Muscle of leg (tissue), 11 donors: ENCODE measurements around the gene OOSP3. TPM values are rescaled to one million over a fixed set of nuclear protein-coding genes. Genes with fewer than 3 reads are reported as not detected.
"Not testable (repeated sequence)": the region's sequence is repeated elsewhere in the genome, so short reads cannot be mapped to it uniquely, and the experiment has no call there.

Experiments
- DNase-seq: peaks from one replicate; pipeline ENCODE4 v3.0.0; 2013
- H3K27ac ChIP-seq: one replicate; pipeline ENCODE4 v1.5.1; 2013; ENCODE audit warnings: mild to moderate bottlenecking, low read length, control low read depth
- H3K27me3 ChIP-seq: one replicate; pipeline ENCODE4 v1.6.1; 2013; ENCODE audit warnings: low read length; ENCODE audit not compliant: control insufficient read depth, insufficient read depth
- H3K36me3 ChIP-seq: one replicate; pipeline ENCODE4 v1.6.1; 2013; ENCODE audit warnings: low read length; ENCODE audit not compliant: control insufficient read depth, insufficient read depth
- H3K4me1 ChIP-seq: one replicate; pipeline ENCODE4 v1.6.1; 2013; ENCODE audit warnings: low read length; ENCODE audit not compliant: control insufficient read depth, insufficient read depth
- H3K4me3 ChIP-seq: one replicate; pipeline ENCODE4 v1.5.1; 2013; ENCODE audit warnings: low read length, control low read depth
- H3K9me3 ChIP-seq: replicated peaks from 2 replicates; pipeline ENCODE4 v1.6.1; 2013; ENCODE audit warnings: low read depth, low read length; ENCODE audit not compliant: control insufficient read depth
- WGBS: methylation state at CpG from one replicate; pipeline ENCODE4 v1.1.5; 2013; ENCODE audit warnings: missing lambda C conversion rate; ENCODE audit not compliant: insufficient coverage; 5-methylcytosine and 5-hydroxymethylcytosine counted together
- polyA plus RNA-seq, 8 donors: library from polyadenylated mRNA; unstranded; fragments of 120-200 nt; gene quantifications; one replicate each; pipeline versions ENCODE4 v1.2.1 to v1.2.3, GENCODE V29; 2013; ENCODE audit warnings: inconsistent platforms in 1 of 8, low replicate concordance in 1 of 8; ENCODE audit not compliant: insufficient read length in 8 of 8, insufficient read depth in 1 of 8
- total RNA-seq: library from RNA; stranded (reverse); fragments of 120-200 nt; gene quantifications from one replicate; pipeline ENCODE4 v1.2.4, GENCODE V29; 2013

The OOSP3 gene
- total and polyA plus RNA-seq, 9 donors = not detected

- H3K27me3 ChIP-seq = no peaks in the 10 kb centered on the region
- H3K9me3 ChIP-seq = no peaks in the 10 kb centered on the region
- H3K4me1 ChIP-seq = no peaks in the 10 kb centered on the region
- H3K4me3 ChIP-seq = no peak overlapping the region
- no peak overlapping the region for H3K27ac ChIP-seq
- 92% methylated on average over 5 of the region's 7 CpGs for WGBS
- no peaks in the 10 kb centered on the region for H3K36me3 ChIP-seq
- DNase-seq = no peak
These were observed 20.1 kb downstream of the OOSP3 start for GRCh38 chr11:59898650-59899049.

- WGBS = 35% methylated on average over 5 of the region's 11 CpGs
- DNase-seq = no peak
- Histone ChIP-seq H3K9me3 (no peaks in the 10 kb centered on the region), H3K27ac (no peak overlapping the region), H3K27me3 (no peaks in the 10 kb centered on the region), H3K4me1 (no peaks in the 10 kb centered on the region), H3K4me3 (no peak overlapping the region), H3K36me3 (no peaks in the 10 kb centered on the region)
These were observed 20.9 kb downstream of the OOSP3 start for GRCh38 chr11:59899532-59899931.

GRCh38 chr11:59900366-59901126 lies 22.0 kb downstream of the OOSP3 start:
- Histone ChIP-seq H3K4me1 (no peaks in the 10 kb centered on the region), H3K27me3 (no peaks in the 10 kb centered on the region), H3K27ac (no peak overlapping the region), H3K4me3 (no peak overlapping the region), H3K9me3 (no peaks in the 10 kb centered on the region), H3K36me3 (no peaks in the 10 kb centered on the region)
- no CpG with 5 or more reads among the region's 6 CpGs for WGBS
- DNase-seq = no peak

- no peaks in the 10 kb centered on the region for H3K9me3 ChIP-seq
- peak; percentile 43 for DNase-seq
- H3K27ac ChIP-seq = peak overlapping the region; percentile 47
- H3K27me3 ChIP-seq = no peaks in the 10 kb centered on the region
- WGBS = no CpG with 5 or more reads among the region's 1 CpG
- no peaks in the 10 kb centered on the region for H3K4me1 ChIP-seq
- no peak overlapping the region for H3K4me3 ChIP-seq
- no peaks in the 10 kb centered on the region for H3K36me3 ChIP-seq
These were observed 22.7 kb downstream of the OOSP3 start for GRCh38 chr11:59901306-59901705.

GRCh38 chr11:59903569-59903968 lies 25.0 kb downstream of the OOSP3 start:
- H3K9me3 ChIP-seq, DNase-seq, H3K36me3 ChIP-seq, H3K27ac ChIP-seq, H3K4me1 ChIP-seq, H3K27me3 ChIP-seq, H3K4me3 ChIP-seq: not testable (repeated sequence)
- no CpG with 5 or more reads among the region's 2 CpGs for WGBS

GRCh38 chr11:59918480-59918879 lies 39.9 kb downstream of the OOSP3 start:
- Histone ChIP-seq H3K27me3 (no peaks in the 10 kb centered on the region), H3K36me3 (no peaks in the 10 kb centered on the region), H3K4me1 (no peaks in the 10 kb centered on the region), H3K9me3 (peaks cover 17% of the 10 kb centered on the region), H3K27ac (no peak overlapping the region), H3K4me3 (no peak overlapping the region)
- DNase-seq = no peak
- no CpG with 5 or more reads among the region's 2 CpGs for WGBS

- no peak overlapping the region for H3K27ac ChIP-seq
- H3K27me3 ChIP-seq = no peaks in the 10 kb centered on the region
- peak; percentile 3 for DNase-seq
- no peaks in the 10 kb centered on the region for H3K4me1 ChIP-seq
- no peak overlapping the region for H3K4me3 ChIP-seq
- WGBS = no CpG with 5 or more reads among the region's 3 CpGs
- peaks cover 22% of the 10 kb centered on the region for H3K9me3 ChIP-seq
- no peaks in the 10 kb centered on the region for H3K36me3 ChIP-seq
These were observed 40.5 kb downstream of the OOSP3 start for GRCh38 chr11:59918987-59919589.

GRCh38 chr11:59923813-59924212 lies 45.2 kb downstream of the OOSP3 start:
- peaks cover 27% of the 10 kb centered on the region for H3K9me3 ChIP-seq
- no peaks in the 10 kb centered on the region for H3K27me3 ChIP-seq
- H3K4me3 ChIP-seq = no peak overlapping the region
- WGBS = no CpG with 5 or more reads among the region's 6 CpGs
- DNase-seq = no peak
- H3K4me1 ChIP-seq = no peaks in the 10 kb centered on the region
- H3K27ac ChIP-seq = no peak overlapping the region
- H3K36me3 ChIP-seq = no peaks in the 10 kb centered on the region

- H3K4me1 ChIP-seq = no peaks in the 10 kb centered on the region
- DNase-seq = no peak
- H3K4me3 ChIP-seq = no peak overlapping the region
- peaks cover 13% of the 10 kb centered on the region for H3K9me3 ChIP-seq
- no peaks in the 10 kb centered on the region for H3K36me3 ChIP-seq
- no peaks in the 10 kb centered on the region for H3K27me3 ChIP-seq
- no peak overlapping the region for H3K27ac ChIP-seq
- 50% methylated on average over 1 of the region's 1 CpG for WGBS
These were observed 53.1 kb downstream of the OOSP3 start for GRCh38 chr11:59931688-59932087.

- no peak for DNase-seq
These were observed 59.5 kb downstream of the OOSP3 start, which contains the start of gene OOSP1 for GRCh38 chr11:59938132-59938531. Gene OOSP1, plus strand, starts transcription at chr11:59938432. Its CDS starts 23 bp downstream, at chr11:59938455.

More at GRCh38 chr11:59938132-59938531, 59.5 kb downstream of the OOSP3 start, which contains the start of gene OOSP1:
- no peak within 1 kb of the TSS for H3K4me3 ChIP-seq
- no peaks in the 10 kb centered on the region for H3K27me3 ChIP-seq
- no peak within 1 kb of the TSS for H3K27ac ChIP-seq
- 50% methylated on average over 1 of the region's 2 CpGs for WGBS
- H3K4me1 ChIP-seq = no peaks in the 10 kb centered on the region
- H3K36me3 ChIP-seq = no peaks in the 10 kb centered on the region
- no peaks in the 10 kb centered on the region for H3K9me3 ChIP-seq
